Thyroid gland (tissue), 4 donors: ENCODE measurements around the gene CTDSPL2. TPM values are rescaled to one million over a fixed set of nuclear protein-coding genes. Genes with fewer than 3 reads are reported as not detected.
"Not testable (repeated sequence)": the region's sequence is repeated elsewhere in the genome, so short reads cannot be mapped to it uniquely, and the experiment has no call there.

Source experiments
- DNase-seq, 2 donors: peaks; one replicate each; pipeline ENCODE4 v3.0.0-alpha.2; 2019
- H3K27ac ChIP-seq, 3 donors: fragments of 200-600 bp; sonication (generic); 1 replicate in 2 of 3; 2 replicates in 1 of 3; pipeline ENCODE4 v1.5.1; 2016 to 2019; ENCODE audit warnings: mild to moderate bottlenecking in 1 of 3, moderate library complexity in 1 of 3
- H3K27me3 ChIP-seq: fragments of 200-600 bp; sonication (generic); one replicate; pipeline ENCODE4 v1.5.1; 2019
- H3K36me3 ChIP-seq, 2 donors: fragments of 200-600 bp; sonication (generic); one replicate each; pipeline ENCODE4 v1.5.1; 2016 to 2019
- H3K4me1 ChIP-seq, 2 donors: fragments of 200-600 bp; sonication (generic); one replicate each; pipeline ENCODE4 v1.5.1; 2017 to 2019
- H3K4me3 ChIP-seq, 3 donors: fragments of 200-600 bp; sonication (generic); replicated peaks in 1 of 3; 1 replicate in 2 of 3; 2 replicates in 1 of 3; pipeline ENCODE4 v1.5.1; 2016; ENCODE audit warnings: mild to moderate bottlenecking in 1 of 3
- H3K9me3 ChIP-seq: fragments of 200-600 bp; sonication (generic); one replicate; pipeline ENCODE4 v1.5.1; 2017
- POLR2A ChIP-seq, 2 donors: fragments of 450-650 bp; IDR thresholded peaks; one replicate each; pipeline ENCODE4 v1.6.1; 2017; ENCODE audit warnings: antibody characterized with exemption in 2 of 2, mild to moderate bottlenecking in 2 of 2, moderate library complexity in 1 of 2
- WGBS, 2 donors: methylation state at CpG; one replicate each; pipeline ENCODE4 v1.1.5; 2017; 5-methylcytosine and 5-hydroxymethylcytosine counted together
- intact Hi-C: fragments of 100-400 bp; cut with DNase I; formaldehyde crosslinking; loops from one replicate; pipeline ENCODE4 v1.15.1; 2023
- total RNA-seq, 4 donors: library from RNA; depleted of rRNA; stranded (reverse); fragments of >200 nt; gene quantifications; one replicate each; pipeline ENCODE4 v1.2.3, GENCODE V29; 2016
- TF ChIP-seq, protein P1 (sequence below), 6 experiments: fragments of 200-600 bp in 3 of 6; fragments of 450-650 bp in 3 of 6; sonication (generic) in 3 of 6; IDR thresholded peaks; one replicate each; pipeline ENCODE4 v1.5.1; 2016 to 2019; ENCODE audit warnings: antibody characterized with exemption in 6 of 6, mild to moderate bottlenecking in 2 of 6, inconsistent platforms in 1 of 6, moderate library complexity in 1 of 6

Gene CTDSPL2
- total RNA-seq, 4 donors from 2014 or later: 26.7 to 71.4 (median 53.5) TPM

GRCh38 chr15:44545913-44546802, 118.7 kb downstream of the CTDSPL2 start:
- H3K9me3 ChIP-seq: no peaks in the 10 kb centered on the region
- H3K36me3 ChIP-seq: peaks cover 0 to 7% of the 10 kb centered on the region in 2 donors
- no peak for DNase-seq
- no peaks in the 10 kb centered on the region for H3K27me3 ChIP-seq
- no peak overlapping the region for H3K27ac ChIP-seq
- peaks cover 19 to 24% of the 10 kb centered on the region in 2 donors for H3K4me1 ChIP-seq
- H3K4me3 ChIP-seq: no peak overlapping the region
- 76% methylated on average over 5 of the region's 5 CpGs for WGBS, 2 donors
- intact Hi-C loops: no loop called here
- no peak for TF ChIP-seq POLR2A (IDR thresholded peaks at IDR 0.05)
- TF ChIP-seq, protein P1, sequence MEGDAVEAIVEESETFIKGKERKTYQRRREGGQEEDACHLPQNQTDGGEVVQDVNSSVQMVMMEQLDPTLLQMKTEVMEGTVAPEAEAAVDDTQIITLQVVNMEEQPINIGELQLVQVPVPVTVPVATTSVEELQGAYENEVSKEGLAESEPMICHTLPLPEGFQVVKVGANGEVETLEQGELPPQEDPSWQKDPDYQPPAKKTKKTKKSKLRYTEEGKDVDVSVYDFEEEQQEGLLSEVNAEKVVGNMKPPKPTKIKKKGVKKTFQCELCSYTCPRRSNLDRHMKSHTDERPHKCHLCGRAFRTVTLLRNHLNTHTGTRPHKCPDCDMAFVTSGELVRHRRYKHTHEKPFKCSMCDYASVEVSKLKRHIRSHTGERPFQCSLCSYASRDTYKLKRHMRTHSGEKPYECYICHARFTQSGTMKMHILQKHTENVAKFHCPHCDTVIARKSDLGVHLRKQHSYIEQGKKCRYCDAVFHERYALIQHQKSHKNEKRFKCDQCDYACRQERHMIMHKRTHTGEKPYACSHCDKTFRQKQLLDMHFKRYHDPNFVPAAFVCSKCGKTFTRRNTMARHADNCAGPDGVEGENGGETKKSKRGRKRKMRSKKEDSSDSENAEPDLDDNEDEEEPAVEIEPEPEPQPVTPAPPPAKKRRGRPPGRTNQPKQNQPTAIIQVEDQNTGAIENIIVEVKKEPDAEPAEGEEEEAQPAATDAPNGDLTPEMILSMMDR (IDR thresholded peaks at IDR 0.05): peak in 1 of 6 experiments; percentile 25

GRCh38 chr15:44549152-44549551, 121.7 kb downstream of the CTDSPL2 start:
- H3K4me3 ChIP-seq, H3K27ac ChIP-seq, H3K9me3 ChIP-seq, H3K27me3 ChIP-seq, intact Hi-C loops, DNase-seq: not testable (repeated sequence)
- H3K36me3 ChIP-seq: peaks cover 17 to 18% of the 10 kb centered on the region in 2 donors
- WGBS, 2 donors: 97 to 99% methylated on average over 9 of the region's 9 CpGs
- peaks cover 0 to 11% of the 10 kb centered on the region in 2 donors for H3K4me1 ChIP-seq

DNA sequence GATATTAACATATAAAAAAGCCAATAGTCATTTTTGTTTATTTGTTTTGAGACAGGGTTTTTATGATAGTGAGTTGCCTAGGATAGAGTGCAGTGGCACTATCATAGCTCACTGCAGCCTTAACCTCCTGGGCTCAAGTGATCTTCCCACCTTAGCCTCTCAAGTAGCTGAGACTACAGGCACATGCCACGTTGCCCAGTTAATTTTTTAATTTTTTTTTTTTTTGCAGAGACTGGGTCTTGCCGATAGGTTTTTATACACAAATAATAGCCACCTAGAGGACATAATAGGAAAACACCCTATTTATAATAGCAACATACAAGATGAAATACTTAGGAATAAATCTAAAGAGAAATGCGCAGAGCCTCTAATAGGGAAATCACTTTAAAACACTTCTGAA, 122.8 kb downstream of the CTDSPL2 start:
- Histone ChIP-seq H3K27ac (no peak overlapping the region), H3K9me3 (no peaks in the 10 kb centered on the region), H3K36me3 (peaks cover 26 to 29% of the 10 kb centered on the region in 2 donors), H3K27me3 (no peaks in the 10 kb centered on the region), H3K4me3 (no peak overlapping the region), H3K4me1 (peaks cover 0 to 11% of the 10 kb centered on the region in 2 donors)
- intact Hi-C loops: no loop called here
- 35% methylated on average over 3 of the region's 3 CpGs for WGBS, 2 donors
- TF ChIP-seq POLR2A (IDR thresholded peaks at IDR 0.05): no peak
- TF ChIP-seq, protein P1 (IDR thresholded peaks at IDR 0.05): peak in 5 of 6 experiments; percentile 10 to 54 (median 31)
- no peak for DNase-seq

DNA sequence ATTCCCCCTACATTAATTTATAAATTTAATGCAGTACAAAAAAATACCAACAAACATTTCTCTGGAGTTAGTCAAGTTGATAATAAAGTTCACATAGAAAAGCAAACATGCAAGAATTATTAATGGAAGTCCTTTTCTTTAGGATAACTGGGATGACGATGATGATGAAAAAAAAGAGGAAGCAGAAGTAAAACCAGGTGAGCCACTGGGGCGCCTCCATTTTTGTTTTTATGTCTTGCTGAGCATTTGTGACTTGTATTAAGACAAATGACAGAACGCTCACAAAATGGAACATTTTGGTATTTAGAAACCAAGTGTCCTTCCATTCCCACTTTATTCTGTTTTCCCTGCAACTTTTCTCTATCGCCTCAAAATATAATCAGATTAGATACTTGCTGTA, 123.3 kb downstream of the CTDSPL2 start:
- intact Hi-C loops: no loop called here
- Histone ChIP-seq H3K9me3 (no peaks in the 10 kb centered on the region), H3K4me1 (peaks cover 0 to 11% of the 10 kb centered on the region in 2 donors), H3K27ac (no peak overlapping the region), H3K27me3 (no peaks in the 10 kb centered on the region), H3K4me3 (no peak overlapping the region), H3K36me3 (peaks cover 28 to 33% of the 10 kb centered on the region in 2 donors)
- 95% methylated on average over 4 of the region's 4 CpGs for WGBS, 2 donors
- TF ChIP-seq, protein P1 (IDR thresholded peaks at IDR 0.05): no peak
- no peak for TF ChIP-seq POLR2A (IDR thresholded peaks at IDR 0.05)
- DNase-seq: no peak

GRCh38 chr15:44554934-44555723, 127.7 kb downstream of the CTDSPL2 start:
- Histone ChIP-seq H3K9me3 (no peaks in the 10 kb centered on the region), H3K27ac (no peak overlapping the region), H3K36me3 (peaks cover 50 to 67% of the 10 kb centered on the region in 2 donors), H3K4me1 (peaks cover 0 to 2% of the 10 kb centered on the region in 2 donors), H3K4me3 (no peak overlapping the region), H3K27me3 (no peaks in the 10 kb centered on the region)
- intact Hi-C loops: no loop called here
- WGBS, 2 donors: 91 to 94% methylated on average over 4 of the region's 4 CpGs
- TF ChIP-seq, protein P1 (IDR thresholded peaks at IDR 0.05): no peak
- TF ChIP-seq POLR2A (IDR thresholded peaks at IDR 0.05): no peak
- DNase-seq: no peak

DNA sequence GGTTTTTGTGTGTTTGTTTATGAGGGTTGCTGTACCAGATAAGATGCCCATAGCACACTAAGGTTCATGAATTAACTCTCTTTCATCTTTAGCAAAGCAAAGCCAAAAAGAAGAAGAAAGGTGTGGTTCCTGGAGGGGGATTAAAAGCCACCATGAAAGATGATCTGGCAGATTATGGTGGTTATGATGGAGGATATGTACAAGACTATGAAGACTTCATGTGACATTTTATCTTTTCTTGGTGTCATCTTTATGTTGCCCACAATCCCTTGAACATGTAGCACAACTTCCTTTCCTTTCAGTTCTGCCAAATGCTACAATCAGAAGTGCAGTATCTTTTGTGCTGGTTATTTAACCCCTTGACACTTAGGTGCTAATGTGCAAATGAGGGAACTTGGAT, 133.5 kb downstream of the CTDSPL2 start:
- not testable (repeated sequence) for DNase-seq
- H3K36me3 ChIP-seq: peaks cover 79 to 85% of the 10 kb centered on the region in 2 donors

More for the DNA sequence above, 133.5 kb downstream of the CTDSPL2 start:
- H3K4me3 ChIP-seq, H3K4me1 ChIP-seq, H3K27ac ChIP-seq, H3K9me3 ChIP-seq, H3K27me3 ChIP-seq, intact Hi-C loops: not testable (repeated sequence)
